NK-92 treated with Interleukin-12 subunit alpha and Interleukin-12 subunit beta, amount 100 ng/mL, for 24 hours (cell line): ENCODE results near the gene AP2M1.

Source experiments
- DNase-seq: peaks from one replicate; lab custom pipeline; 2025; lab: John Stamatoyannopoulos, UW

The AP2M1 gene

DNA sequence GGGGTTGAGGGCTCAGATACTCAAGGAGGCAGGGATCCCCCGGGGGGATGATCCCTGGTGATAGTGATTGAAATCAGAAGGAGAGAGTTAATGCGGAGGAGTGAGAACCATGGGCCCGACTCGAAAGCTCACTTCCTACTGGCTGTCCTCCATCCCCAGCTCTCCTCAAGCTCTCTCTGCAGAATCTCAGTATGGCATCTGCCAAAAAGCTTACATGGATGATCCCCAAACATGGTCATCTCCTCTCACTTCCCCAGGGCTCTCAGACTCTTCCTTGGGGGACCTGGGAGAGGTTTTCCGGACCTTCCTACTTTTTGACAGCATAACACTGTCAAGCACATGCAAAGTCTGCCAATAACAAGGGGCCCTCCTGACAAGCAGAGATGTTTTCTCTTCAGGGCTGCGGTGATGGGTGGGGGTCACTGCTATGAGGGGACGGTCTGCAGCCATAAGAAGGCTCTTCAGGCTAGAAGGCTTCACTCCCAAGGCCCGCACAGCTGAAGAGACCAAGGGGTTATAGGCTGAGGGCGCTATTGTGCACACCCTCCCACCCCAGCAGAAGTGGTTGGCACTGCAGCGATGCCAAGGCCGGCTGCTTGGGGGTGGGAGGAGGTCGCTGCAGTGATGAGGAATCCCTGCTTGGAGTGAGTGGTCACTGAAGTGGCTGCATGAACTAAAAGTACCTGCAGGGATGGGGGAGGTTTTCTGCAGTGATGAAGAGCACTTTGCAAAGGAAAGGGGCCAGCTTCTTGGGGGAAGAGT lies 53.9 kb downstream of the AP2M1 start:
- no peak for DNase-seq

- no peak for DNase-seq
Observed at GRCh38 chr3:184229394-184230080, 54.9 kb downstream of the AP2M1 start, which contains the start of gene VWA5B2. Gene VWA5B2, plus strand, starts transcription at chr3:184229585. Its CDS starts 944 bp downstream, at chr3:184230529.

DNA sequence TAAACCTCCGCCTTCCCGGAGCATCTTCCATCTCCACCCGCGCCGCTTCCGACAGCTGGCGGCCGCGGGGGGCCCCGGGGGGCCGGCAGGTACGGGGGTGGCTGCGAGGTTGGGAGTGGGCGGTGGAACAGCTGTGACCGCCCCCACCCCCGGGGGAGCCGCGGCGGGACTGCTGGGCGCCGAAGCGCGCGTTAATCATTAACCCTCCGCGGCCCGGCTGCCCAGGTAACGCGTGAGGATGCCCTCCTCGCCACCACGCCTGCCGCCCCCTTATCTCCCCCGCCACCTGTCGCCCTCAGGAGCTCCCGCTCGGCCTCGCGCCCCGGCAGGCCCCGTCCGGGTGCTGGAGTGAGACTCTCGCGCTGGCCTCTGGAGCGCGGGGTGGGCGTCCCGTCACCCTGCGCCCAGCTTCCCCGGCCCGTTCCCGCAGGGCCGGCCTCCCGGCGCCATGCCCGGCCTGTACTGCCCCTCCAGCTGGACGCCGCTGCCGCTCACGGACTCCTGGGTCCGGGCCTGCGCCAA lies 55.5 kb downstream of the AP2M1 start:
- no peak for DNase-seq

- no peak for DNase-seq
Observed at GRCh38 chr3:184230603-184231528, 56.2 kb downstream of the AP2M1 start.

- no peak for DNase-seq
Observed at GRCh38 chr3:184231671-184232070, 57.0 kb downstream of the AP2M1 start.

DNA sequence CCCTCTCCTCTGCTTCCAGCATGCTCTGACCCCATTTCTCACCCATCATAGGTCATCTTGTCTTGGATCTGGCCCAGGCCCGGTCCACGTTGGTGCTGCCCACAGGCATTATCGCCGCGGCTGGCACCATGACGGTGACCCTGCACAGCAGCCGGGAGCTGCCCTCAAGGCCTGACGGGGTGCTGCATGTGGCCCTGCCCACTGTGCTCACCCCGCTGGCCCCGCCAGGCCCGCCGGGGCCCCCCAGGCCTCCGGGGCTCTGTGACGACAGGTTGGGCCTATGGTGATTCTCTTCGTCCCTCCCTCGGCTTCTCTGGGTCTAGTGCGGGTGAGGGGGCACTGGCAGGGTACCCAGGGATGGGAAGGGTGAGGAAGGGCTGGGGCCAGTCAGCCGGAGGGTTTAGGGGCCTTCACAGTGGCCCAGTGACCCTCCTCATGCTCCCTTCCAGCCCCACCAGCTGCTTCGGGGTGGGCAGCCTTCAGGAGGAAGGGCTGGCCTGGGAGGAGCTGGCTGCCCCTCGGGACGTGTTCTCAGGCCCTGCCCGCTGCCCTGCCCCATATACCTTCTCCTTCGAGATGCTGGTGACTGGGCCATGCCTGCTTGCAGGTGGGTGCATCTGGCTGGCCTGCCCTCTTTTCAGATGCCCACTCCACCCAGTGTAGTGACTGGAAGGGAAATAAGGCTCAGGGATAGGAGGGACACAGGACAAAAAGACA lies 58.6 kb downstream of the AP2M1 start:
- DNase-seq: no peak
